ENCODE data around the gene TMEM63A. TPM values are rescaled to one million over a fixed set of nuclear protein-coding genes. Genes with fewer than 3 reads are reported as not detected.

Gene TMEM63A
- total and polyA plus RNA-seq, 2 of the 13 experiments (the other 11 are each of a cell fraction or from before 2014, with no cell fraction given), result 23.9 to 53.3 TPM

DNA sequence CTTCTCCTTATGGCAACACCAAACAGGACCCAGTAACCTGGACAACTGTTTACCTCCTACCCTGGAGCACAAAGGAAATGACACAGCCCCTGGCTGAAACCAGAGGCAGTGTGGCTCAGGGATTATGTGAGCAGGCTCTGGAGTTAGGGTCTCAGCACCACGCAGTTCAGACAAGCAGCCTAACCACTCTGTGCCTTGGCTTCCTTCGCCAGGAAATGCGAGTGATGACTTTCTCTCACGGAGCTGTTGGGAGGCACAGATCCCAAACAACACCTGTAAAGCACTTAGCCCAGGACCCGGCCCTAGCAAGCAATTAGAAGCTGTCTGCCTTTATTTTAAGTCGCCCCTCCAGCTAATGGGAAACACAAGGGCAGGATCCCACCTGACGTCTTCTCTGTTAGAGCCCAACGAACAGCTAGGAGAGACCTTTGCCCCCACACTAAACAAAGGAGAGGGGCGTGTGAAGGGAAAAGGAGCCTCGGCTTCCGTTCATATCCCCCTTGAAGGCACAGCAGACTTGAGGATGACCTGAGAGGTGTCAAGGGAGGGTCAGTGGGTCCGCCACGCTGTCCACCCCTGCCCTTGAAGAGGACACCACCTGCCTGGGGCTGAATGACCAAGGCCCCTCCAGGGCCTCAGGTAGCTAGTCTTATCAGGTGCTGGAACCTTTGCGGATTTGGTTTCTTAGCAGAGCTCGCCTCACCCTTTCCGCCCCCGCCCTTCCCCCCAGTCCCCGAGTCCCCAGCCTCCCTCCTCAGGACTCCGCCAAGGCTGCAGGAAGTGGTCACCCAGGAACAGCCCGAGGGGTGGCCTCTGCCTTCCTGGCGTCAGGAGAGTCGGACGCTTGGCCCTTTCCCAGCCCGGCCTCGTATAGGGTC lies 860 bp downstream of the TMEM63A start (continued):
- TF ChIP-seq, protein P1, sequence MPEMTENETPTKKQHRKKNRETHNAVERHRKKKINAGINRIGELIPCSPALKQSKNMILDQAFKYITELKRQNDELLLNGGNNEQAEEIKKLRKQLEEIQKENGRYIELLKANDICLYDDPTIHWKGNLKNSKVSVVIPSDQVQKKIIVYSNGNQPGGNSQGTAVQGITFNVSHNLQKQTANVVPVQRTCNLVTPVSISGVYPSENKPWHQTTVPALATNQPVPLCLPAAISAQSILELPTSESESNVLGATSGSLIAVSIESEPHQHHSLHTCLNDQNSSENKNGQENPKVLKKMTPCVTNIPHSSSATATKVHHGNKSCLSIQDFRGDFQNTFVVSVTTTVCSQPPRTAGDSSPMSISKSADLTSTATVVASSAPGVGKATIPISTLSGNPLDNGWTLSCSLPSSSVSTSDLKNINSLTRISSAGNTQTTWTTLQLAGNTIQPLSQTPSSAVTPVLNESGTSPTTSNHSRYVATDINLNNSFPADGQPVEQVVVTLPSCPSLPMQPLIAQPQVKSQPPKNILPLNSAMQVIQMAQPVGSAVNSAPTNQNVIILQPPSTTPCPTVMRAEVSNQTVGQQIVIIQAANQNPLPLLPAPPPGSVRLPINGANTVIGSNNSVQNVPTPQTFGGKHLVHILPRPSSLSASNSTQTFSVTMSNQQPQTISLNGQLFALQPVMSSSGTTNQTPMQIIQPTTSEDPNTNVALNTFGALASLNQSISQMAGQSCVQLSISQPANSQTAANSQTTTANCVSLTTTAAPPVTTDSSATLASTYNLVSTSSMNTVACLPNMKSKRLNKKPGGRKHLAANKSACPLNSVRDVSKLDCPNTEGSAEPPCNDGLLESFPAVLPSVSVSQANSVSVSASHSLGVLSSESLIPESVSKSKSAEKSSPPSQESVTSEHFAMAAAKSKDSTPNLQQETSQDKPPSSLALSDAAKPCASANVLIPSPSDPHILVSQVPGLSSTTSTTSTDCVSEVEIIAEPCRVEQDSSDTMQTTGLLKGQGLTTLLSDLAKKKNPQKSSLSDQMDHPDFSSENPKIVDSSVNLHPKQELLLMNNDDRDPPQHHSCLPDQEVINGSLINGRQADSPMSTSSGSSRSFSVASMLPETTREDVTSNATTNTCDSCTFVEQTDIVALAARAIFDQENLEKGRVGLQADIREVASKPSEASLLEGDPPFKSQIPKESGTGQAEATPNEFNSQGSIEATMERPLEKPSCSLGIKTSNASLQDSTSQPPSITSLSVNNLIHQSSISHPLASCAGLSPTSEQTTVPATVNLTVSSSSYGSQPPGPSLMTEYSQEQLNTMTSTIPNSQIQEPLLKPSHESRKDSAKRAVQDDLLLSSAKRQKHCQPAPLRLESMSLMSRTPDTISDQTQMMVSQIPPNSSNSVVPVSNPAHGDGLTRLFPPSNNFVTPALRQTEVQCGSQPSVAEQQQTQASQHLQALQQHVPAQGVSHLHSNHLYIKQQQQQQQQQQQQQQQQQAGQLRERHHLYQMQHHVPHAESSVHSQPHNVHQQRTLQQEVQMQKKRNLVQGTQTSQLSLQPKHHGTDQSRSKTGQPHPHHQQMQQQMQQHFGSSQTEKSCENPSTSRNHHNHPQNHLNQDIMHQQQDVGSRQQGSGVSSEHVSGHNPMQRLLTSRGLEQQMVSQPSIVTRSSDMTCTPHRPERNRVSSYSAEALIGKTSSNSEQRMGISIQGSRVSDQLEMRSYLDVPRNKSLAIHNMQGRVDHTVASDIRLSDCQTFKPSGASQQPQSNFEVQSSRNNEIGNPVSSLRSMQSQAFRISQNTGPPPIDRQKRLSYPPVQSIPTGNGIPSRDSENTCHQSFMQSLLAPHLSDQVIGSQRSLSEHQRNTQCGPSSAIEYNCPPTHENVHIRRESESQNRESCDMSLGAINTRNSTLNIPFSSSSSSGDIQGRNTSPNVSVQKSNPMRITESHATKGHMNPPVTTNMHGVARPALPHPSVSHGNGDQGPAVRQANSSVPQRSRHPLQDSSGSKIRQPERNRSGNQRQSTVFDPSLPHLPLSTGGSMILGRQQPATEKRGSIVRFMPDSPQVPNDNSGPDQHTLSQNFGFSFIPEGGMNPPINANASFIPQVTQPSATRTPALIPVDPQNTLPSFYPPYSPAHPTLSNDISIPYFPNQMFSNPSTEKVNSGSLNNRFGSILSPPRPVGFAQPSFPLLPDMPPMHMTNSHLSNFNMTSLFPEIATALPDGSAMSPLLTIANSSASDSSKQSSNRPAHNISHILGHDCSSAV (CRISPR knock-in tag; IDR thresholded peaks at IDR 0.05; ENCODE audit: borderline replicate concordance), result no peak
- no peak for TF ChIP-seq RORA (CRISPR knock-in tag; IDR thresholded peaks at IDR 0.05)
- TF ChIP-seq DMTF1 (CRISPR knock-in tag; IDR thresholded peaks at IDR 0.05), result no peak
- TF ChIP-seq U2AF1 (optimal IDR thresholded peaks at IDR 0.05; ENCODE audit: low read depth, low read length), result no peak
- TF ChIP-seq ASH2L (IDR thresholded peaks at IDR 0.05; ENCODE audit: insufficient read length, low read depth, low read length), result no peak
- TF ChIP-seq ARID3A (IDR thresholded peaks at IDR 0.05; ENCODE audit: low read depth, low read length), result no peak
- peak; percentile 44; the same call in 1 of the 2 replicates for TF ChIP-seq ZMYM3 (CRISPR knock-in tag; IDR thresholded peaks at IDR 0.05)
- TF ChIP-seq HOXD1 (CRISPR knock-in tag; IDR thresholded peaks at IDR 0.05), result no peak
- TF ChIP-seq THAP11 (CRISPR knock-in tag; IDR thresholded peaks at IDR 0.05), result no peak
- TF ChIP-seq ZFP37 (CRISPR knock-in tag; IDR thresholded peaks at IDR 0.05; ENCODE audit: borderline replicate concordance), result no peak
- 0 out of 2 replicates have a peak, but pooled peaks have one; percentile 27 for TF ChIP-seq ARID4A (CRISPR knock-in tag; IDR thresholded peaks at IDR 0.05; ENCODE audit: borderline replicate concordance)

All from HepG2 (cell line).